Nephron progenitor cell (in vitro differentiated cells): ENCODE measurements around the gene FCER1G.
A peak's percentile ranks its signal among the peaks of the same experiment; 100 is the strongest.

Experiments
- DNase-seq: peaks from one replicate; pipeline ENCODE4 v3.0.0; 2021
- H3K27ac Mint-ChIP-seq: 2 replicates; pipeline ENCODE4 v1.8.0; 2021; ENCODE audit warnings: mild to moderate bottlenecking, moderate library complexity, mixed read lengths
- H3K27me3 Mint-ChIP-seq: 2 replicates; pipeline ENCODE4 v1.8.0; 2021; ENCODE audit warnings: mild to moderate bottlenecking, low read depth, mixed read lengths; ENCODE audit not compliant: poor library complexity
- H3K36me3 Mint-ChIP-seq: 2 replicates; pipeline ENCODE4 v1.8.0; 2021; ENCODE audit warnings: low read depth, mixed read lengths
- H3K4me1 Mint-ChIP-seq: 2 replicates; pipeline ENCODE4 v1.8.0; 2021; ENCODE audit warnings: mixed read lengths
- H3K4me3 Mint-ChIP-seq: 2 replicates; pipeline ENCODE4 v1.8.0; 2021; ENCODE audit warnings: mild to moderate bottlenecking, moderate library complexity, mixed read lengths
- H3K9me3 Mint-ChIP-seq: 2 replicates; pipeline ENCODE4 v1.8.0; 2021; ENCODE audit warnings: mild to moderate bottlenecking, moderate library complexity, mixed read lengths
- TF ChIP-seq, protein P1 (sequence below): fragments of 200-600 bp; sonication (generic); IDR thresholded peaks from 2 replicates; pipeline ENCODE4 v1.5.0; 2021; ENCODE audit warnings: antibody characterized with exemption

Gene FCER1G

GRCh38 chr1:161206411-161207140, 8.5 kb upstream of the FCER1G start:
- TF ChIP-seq, protein P1, sequence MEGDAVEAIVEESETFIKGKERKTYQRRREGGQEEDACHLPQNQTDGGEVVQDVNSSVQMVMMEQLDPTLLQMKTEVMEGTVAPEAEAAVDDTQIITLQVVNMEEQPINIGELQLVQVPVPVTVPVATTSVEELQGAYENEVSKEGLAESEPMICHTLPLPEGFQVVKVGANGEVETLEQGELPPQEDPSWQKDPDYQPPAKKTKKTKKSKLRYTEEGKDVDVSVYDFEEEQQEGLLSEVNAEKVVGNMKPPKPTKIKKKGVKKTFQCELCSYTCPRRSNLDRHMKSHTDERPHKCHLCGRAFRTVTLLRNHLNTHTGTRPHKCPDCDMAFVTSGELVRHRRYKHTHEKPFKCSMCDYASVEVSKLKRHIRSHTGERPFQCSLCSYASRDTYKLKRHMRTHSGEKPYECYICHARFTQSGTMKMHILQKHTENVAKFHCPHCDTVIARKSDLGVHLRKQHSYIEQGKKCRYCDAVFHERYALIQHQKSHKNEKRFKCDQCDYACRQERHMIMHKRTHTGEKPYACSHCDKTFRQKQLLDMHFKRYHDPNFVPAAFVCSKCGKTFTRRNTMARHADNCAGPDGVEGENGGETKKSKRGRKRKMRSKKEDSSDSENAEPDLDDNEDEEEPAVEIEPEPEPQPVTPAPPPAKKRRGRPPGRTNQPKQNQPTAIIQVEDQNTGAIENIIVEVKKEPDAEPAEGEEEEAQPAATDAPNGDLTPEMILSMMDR, result no peak
- peaks cover 43% of the 10 kb centered on the region for H3K4me1 Mint-ChIP-seq
- H3K36me3 Mint-ChIP-seq, result peaks cover 59% of the 10 kb centered on the region
- H3K27ac Mint-ChIP-seq, result no peak overlapping the region
- no peaks in the 10 kb centered on the region for H3K27me3 Mint-ChIP-seq
- no peak for DNase-seq
- no peak overlapping the region for H3K4me3 Mint-ChIP-seq
- no peaks in the 10 kb centered on the region for H3K9me3 Mint-ChIP-seq

DNA sequence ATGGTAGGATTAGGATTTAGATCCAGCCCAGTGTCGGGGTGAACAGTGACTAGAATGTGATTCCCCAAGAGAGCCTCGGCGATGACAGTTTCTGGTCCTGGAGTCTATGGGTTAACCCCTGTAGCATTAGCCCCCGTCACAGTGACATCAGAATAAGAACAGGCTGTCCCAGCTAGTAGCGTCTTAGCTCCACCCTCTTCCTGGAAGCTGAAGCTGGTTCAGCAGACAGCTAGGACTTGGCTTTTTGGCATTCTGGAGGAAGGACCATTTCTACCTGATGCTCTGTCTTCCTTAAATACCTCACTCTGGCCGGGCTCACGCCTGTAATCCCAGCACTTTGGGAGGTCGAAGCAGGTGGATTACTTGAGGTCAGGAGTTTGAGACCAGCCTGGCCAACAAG, 7.9 kb upstream of the FCER1G start:
- Mint-ChIP-seq H3K27me3 (no peaks in the 10 kb centered on the region), H3K27ac (no peak overlapping the region), H3K36me3 (peaks cover 65% of the 10 kb centered on the region), H3K9me3 (no peaks in the 10 kb centered on the region), H3K4me1 (peaks cover 37% of the 10 kb centered on the region), H3K4me3 (no peak overlapping the region)
- TF ChIP-seq, protein P1, result no peak
- DNase-seq, result no peak

DNA sequence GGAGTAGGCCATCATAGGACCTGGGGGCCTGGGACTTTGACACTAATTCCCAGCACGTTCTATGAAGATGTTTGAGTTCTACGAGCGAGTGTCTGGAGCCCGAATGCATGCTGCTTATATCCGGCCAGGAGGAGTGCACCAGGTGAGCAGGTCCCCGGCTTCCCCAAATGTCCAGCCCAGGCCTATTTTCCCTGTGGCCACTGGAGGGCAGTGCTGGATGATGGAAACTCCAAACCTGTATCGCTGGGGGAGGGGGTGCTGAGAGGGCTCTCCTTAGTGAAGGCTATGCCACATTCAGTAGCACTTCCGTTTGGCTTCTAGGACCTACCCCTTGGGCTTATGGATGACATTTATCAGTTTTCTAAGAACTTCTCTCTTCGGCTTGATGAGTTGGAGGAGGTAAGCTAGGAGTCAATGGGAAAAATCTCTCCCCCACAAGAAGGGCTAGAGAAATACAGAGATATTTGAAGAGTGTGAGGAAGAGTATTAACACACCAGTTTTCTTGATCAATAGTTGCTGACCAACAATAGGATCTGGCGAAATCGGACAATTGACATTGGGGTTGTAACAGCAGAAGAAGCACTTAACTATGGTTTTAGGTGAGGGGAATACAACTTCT, 5.2 kb upstream of the FCER1G start:
- Mint-ChIP-seq H3K9me3 (no peaks in the 10 kb centered on the region), H3K36me3 (peaks cover 78% of the 10 kb centered on the region), H3K4me1 (peaks cover 19% of the 10 kb centered on the region), H3K27me3 (no peaks in the 10 kb centered on the region), H3K27ac (peak overlapping the region; percentile 66), H3K4me3 (no peak overlapping the region)
- DNase-seq, result peak; percentile 83
- TF ChIP-seq, protein P1, result peak; percentile 87

GRCh38 chr1:161214369-161214768, 726 bp upstream of the FCER1G start:
- Mint-ChIP-seq H3K36me3 (peaks cover 56% of the 10 kb centered on the region), H3K9me3 (no peaks in the 10 kb centered on the region), H3K4me3 (no peak overlapping the region), H3K27me3 (no peaks in the 10 kb centered on the region), H3K4me1 (peaks cover 41% of the 10 kb centered on the region), H3K27ac (no peak overlapping the region)
- no peak for DNase-seq
- TF ChIP-seq, protein P1, result no peak

DNA sequence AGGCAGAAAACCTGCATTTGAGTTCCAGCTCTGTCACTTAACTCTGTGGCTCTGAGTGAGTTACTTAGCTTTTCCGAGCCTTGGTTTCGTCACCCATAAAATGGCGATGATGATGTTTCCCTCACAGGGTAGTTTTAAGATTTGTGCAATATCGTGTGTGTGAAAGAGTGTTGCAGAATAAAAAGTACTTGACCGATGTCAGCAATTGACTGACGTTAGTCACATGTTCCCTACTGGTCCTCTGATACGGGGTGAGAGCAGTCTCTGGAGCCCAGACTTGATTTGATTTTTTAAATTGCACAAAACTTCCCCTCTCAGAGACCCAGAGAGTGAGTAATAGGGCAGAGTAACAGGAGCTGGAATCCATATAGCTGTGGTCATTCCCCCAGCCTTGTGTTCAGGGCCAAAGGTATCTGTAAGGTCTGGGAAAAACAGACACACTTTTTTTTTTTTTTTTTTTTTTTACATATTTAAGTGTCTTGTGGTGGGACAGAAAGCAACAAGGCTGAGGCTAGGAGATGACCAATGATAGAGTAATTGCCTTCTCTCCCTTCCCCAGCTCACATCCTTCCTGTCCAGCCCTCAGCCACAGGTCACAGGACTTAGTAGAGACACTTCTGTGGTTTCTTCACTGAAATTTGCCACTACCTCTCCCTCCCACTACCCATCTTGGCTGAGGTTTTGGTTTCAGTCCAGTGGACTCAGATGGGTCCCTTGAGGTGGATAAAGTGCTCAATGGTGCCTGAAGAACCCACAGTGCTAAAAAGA, 2.0 kb downstream of the FCER1G start:
- H3K4me1 Mint-ChIP-seq, result peaks cover 40% of the 10 kb centered on the region
- no peak overlapping the region for H3K4me3 Mint-ChIP-seq
- H3K9me3 Mint-ChIP-seq, result no peaks in the 10 kb centered on the region
- peaks cover 3% of the 10 kb centered on the region for H3K27me3 Mint-ChIP-seq
- peaks cover 28% of the 10 kb centered on the region for H3K36me3 Mint-ChIP-seq
- peak overlapping the region; percentile 87 for H3K27ac Mint-ChIP-seq
- no peak for DNase-seq
- TF ChIP-seq, protein P1, result no peak
